GM12874 (cell line): ENCODE measurements around the gene PRKG1.

Source experiments
- TF ChIP-seq, protein P1 (sequence below): IDR thresholded peaks from 2 replicates; pipeline ENCODE4 v1.5.1; 2011; ENCODE audit warnings: low read depth, mild to moderate bottlenecking, control low read depth, low read length, moderate library complexity; ENCODE audit not compliant: insufficient read depth

The PRKG1 gene

DNA sequence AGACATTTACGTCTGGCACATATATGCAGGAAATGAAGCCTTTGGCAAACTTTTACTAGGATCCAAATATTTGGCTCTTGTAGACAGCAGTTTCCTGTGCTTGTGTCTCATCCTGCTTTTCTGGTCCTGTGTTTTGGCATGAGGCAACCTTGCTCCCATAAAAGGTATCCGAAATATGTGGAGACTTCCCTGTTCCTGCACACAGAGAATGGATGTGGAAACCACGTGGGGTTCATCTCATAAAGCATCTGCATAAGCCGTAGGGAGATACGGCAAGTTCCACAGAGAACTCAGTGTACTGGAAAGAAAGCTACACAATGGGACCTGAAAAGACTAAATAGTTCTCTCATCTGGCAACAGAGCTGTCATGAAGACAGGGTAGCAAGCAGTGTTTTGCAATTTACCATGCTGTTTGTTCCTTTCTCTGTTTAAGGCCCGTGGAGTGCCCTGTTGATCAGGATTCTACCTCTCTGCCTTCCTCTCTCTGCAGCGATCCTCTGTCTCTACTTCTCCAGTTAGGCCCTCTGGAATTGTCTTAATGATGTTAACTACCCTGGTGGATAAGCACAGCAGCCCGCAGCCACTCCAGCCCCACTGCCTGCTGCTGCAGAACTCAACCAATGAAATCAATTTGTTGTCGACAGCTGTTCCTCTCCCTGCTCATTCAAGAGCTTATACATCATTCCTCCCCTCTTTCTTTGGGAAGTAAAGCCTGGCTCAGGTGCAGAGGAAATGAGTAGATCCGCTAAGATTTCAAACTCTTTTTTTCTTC, 331.5 kb downstream of the PRKG1 start:
- TF ChIP-seq, protein P1, sequence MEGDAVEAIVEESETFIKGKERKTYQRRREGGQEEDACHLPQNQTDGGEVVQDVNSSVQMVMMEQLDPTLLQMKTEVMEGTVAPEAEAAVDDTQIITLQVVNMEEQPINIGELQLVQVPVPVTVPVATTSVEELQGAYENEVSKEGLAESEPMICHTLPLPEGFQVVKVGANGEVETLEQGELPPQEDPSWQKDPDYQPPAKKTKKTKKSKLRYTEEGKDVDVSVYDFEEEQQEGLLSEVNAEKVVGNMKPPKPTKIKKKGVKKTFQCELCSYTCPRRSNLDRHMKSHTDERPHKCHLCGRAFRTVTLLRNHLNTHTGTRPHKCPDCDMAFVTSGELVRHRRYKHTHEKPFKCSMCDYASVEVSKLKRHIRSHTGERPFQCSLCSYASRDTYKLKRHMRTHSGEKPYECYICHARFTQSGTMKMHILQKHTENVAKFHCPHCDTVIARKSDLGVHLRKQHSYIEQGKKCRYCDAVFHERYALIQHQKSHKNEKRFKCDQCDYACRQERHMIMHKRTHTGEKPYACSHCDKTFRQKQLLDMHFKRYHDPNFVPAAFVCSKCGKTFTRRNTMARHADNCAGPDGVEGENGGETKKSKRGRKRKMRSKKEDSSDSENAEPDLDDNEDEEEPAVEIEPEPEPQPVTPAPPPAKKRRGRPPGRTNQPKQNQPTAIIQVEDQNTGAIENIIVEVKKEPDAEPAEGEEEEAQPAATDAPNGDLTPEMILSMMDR = no peak

DNA sequence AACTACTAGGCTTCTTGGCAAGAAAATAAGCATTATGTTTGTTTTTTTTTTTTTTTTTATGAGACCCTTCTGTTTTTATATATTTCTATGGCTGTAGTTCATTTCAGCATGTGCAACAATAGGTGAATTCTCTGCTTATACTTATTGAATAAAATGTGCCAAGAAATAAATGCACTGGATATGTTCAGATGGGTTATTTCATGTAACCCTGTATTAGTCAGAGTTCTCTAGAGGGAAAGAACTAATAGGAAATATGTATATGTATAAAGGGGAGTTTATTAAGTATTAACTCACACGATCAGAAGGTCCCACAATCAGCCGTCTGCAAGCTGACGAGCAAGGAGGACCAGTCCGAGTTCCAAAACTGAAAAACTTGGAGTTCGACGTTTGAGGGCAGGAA, 332.3 kb downstream of the PRKG1 start:
- TF ChIP-seq, protein P1 = no peak

DNA sequence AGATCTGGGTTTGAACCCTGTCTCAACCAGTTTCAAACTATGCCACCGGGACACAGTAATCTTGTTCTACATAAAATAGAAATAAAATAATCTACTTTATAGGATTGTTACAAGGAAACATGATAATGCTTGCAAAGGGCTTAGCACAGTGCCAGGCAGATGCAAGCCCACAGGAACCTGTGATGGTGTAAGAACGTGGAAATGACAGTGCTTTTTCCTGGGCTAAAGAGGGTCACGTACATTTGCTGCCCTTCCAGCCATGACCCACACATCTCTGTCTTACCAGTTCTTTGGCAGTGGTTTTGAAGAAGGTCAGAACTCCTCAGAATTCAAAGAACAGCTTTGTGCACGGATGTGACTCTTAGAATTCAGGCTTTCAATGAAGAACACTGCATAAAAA, 342.2 kb downstream of the PRKG1 start:
- TF ChIP-seq, protein P1 = no peak

DNA sequence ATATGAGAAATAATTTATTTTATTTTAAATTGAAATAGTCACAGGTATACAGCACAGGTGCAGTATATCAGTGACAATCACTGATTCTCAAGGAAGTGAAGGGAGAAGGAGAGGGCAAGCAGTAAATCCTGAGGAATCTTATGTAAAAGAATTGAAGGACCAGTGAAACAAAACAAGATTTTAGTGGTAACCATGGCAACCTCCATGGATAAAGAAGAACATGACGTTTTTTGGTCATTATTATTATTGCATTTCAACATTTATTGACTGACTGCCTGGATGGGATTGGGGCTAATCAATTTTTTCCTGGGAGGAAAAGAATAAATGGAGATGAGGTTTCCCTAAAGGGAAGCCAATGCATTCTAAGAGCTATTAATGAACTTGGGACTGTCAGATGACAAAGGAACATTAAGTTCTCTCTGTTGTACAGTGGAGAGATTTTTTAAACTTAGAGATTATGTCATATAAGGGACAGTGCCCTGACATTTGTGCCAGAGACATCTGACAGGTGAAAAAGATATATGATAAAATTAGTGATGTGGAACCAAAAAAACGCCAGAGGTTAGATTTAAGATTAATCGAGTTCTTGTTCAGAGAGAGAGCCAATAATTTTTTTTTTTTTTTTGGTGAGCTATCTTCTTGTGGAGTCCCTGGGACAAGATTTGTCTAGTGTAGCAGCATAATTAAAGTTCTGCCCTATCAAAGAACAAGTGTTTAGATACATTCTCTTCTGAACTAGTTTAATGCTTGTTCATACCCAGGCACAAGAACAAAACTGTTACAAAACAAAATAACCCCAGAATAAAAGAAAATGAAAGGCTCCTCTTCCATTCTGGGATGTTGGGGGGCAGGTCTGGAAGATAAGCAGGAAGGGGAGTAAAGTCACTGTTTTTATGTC, 345.2 kb downstream of the PRKG1 start:
- TF ChIP-seq, protein P1 = no peak

DNA sequence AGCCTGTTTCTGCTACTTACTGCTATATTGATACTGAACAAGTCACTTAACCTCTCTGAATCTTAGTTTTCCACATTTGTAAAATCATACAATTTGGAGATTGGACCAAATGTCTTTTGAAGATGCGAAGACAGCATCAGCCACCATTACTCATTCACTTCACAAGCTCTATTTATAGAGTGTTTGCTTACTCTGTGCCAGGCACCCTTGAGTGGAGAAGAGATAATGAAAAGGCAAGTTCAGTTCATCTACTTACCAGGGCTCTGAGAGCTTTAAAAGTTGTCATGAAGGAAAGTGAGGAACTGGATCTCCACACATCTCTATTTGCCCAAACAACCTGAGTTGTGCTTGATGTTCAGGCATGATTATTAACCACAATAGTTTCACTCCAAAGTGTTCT, 347.6 kb downstream of the PRKG1 start:
- TF ChIP-seq, protein P1 = no peak

DNA sequence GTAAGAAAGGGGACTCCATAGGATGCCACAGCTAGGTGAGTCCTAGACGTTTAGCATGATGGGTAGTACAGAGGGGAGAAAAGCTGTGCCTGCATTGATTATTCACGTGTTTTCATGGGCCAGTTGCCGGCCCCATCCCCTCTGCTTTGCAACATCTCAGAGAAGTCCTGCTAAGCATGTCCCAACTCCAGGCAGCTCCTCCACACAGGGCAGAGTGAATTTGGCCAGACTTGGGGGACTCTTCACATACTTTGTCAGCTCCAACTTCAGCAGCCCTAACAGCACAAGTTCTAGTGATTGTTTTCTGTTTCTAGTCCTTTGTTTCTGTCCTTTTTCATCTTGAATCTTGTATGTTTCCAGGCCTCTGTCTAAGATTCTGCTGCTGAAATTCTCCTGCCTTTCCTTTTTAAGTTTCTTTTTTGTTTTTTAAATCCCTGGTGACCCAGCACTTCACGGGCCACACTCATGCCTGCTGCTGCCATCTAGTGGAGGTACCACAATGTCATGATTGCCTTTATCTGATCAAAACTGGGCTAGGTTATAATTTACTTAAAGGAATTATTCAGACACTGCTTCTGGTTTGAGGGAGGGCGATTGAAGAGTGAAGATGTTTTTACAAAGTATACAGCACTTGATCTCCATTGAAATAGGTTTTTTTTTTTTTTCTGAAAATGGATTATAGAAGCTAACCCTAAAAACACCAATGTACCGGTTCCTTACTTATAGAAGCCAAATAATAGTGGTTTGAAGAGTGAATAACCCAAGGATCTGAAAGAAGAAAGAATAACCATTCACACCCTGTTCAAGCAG, 348.2 kb downstream of the PRKG1 start:
- TF ChIP-seq, protein P1 = peak; percentile 67

DNA sequence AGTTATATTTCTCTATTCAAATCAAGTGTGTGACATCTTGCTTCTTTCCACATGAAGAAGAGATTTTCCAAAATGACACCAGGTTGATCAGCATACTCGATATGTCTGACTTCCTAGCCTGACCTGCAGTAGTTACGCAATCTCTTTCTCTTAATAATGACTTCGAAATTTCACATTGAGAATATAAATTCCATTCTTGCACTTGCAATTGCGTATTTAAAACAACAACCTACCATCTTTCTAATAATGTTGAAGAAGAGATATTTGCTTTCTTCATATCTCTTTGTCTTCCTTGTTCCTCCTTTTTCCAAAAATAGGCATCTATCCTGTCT, 348.8 kb downstream of the PRKG1 start:
- TF ChIP-seq, protein P1 = no peak
